ENCODE results near the gene CNBD2.
"Not testable (repeated sequence)": the region's sequence is repeated elsewhere in the genome, so short reads cannot be mapped to it uniquely, and the experiment has no call there.

The CNBD2 gene

GRCh38 chr20:36052117-36052513 is 83.7 kb downstream of the CNBD2 start:
- no peaks in the 10 kb centered on the region for H3K27me3 ChIP-seq (ENCODE audit: control insufficient read depth, insufficient read depth, low read length)
- H3K4me3 ChIP-seq (ENCODE audit: low read depth, low read length): no peak overlapping the region
- H3K36me3 ChIP-seq (ENCODE audit: control insufficient read depth, insufficient read depth, low read length): no peaks in the 10 kb centered on the region
- H3K9me3 ChIP-seq (ENCODE audit: control insufficient read depth, insufficient read depth, low read length): no peaks in the 10 kb centered on the region
- H3K9ac ChIP-seq (ENCODE audit: low read depth, low read length): no peak overlapping the region
- peaks cover 6% of the 10 kb centered on the region for H3K4me1 ChIP-seq (ENCODE audit: control insufficient read depth, insufficient read depth, low read length)

- not testable (repeated sequence) for H3K4me1 ChIP-seq (ENCODE audit: control insufficient read depth, insufficient read depth, low read length); H3K4me3 ChIP-seq (ENCODE audit: low read depth, low read length); H3K27me3 ChIP-seq (ENCODE audit: control insufficient read depth, insufficient read depth, low read length); H3K9ac ChIP-seq (ENCODE audit: low read depth, low read length); H3K9me3 ChIP-seq (ENCODE audit: control insufficient read depth, insufficient read depth, low read length); H3K36me3 ChIP-seq (ENCODE audit: control insufficient read depth, insufficient read depth, low read length)
These were observed 85.6 kb downstream of the CNBD2 start for GRCh38 chr20:36053863-36054518.

DNA sequence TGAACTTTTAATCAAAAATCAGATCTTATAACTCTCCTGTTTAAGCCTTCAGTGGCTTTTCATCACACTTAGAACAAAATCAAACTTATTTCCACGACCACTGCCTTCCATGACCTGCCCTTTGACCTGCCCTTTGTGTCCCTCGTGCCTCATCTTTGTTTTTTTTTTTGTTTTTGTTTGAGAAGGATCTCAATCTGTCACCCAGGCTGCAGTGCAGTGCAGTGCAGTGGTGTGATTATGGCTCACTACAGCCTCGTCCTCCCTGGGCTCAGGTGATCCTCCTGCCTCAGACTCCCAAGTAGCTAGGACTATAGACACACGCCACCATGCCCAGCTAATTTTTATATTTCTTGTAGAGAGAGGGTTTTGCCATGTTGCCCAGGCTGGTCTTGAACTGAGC is 86.8 kb downstream of the CNBD2 start:
- peaks cover 6% of the 10 kb centered on the region for H3K4me1 ChIP-seq (ENCODE audit: control insufficient read depth, insufficient read depth, low read length)
- no peak overlapping the region for H3K9ac ChIP-seq (ENCODE audit: low read depth, low read length)
- H3K36me3 ChIP-seq (ENCODE audit: control insufficient read depth, insufficient read depth, low read length): no peaks in the 10 kb centered on the region
- no peak overlapping the region for H3K4me3 ChIP-seq (ENCODE audit: low read depth, low read length)
- H3K27me3 ChIP-seq (ENCODE audit: control insufficient read depth, insufficient read depth, low read length): no peaks in the 10 kb centered on the region
- H3K9me3 ChIP-seq (ENCODE audit: control insufficient read depth, insufficient read depth, low read length): no peaks in the 10 kb centered on the region

DNA sequence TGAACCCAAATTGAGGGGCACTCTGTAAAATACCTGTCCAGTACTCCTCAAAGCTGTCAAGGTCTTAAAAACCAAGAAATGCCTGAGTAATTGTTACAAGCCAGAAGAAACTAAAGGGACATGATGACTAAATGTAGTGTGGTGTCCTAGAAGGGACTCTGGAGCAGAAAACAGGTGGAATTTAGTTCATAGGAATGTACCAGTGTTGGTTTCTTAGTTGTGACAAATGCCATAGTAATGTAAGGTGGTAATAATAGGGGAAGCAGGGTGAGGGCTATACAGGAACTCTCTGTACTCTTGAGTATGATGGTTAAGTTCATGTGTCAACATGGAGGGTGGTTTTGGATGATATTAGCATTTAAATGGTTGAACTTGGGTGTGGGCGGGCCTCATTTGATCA is 92.3 kb downstream of the CNBD2 start:
- H3K27me3 ChIP-seq (ENCODE audit: control insufficient read depth, insufficient read depth, low read length): peaks cover 14% of the 10 kb centered on the region
- no peak overlapping the region for H3K4me3 ChIP-seq (ENCODE audit: low read depth, low read length)
- no peaks in the 10 kb centered on the region for H3K9me3 ChIP-seq (ENCODE audit: control insufficient read depth, insufficient read depth, low read length)
- H3K36me3 ChIP-seq (ENCODE audit: control insufficient read depth, insufficient read depth, low read length): no peaks in the 10 kb centered on the region
- no peak overlapping the region for H3K9ac ChIP-seq (ENCODE audit: low read depth, low read length)
- no peaks in the 10 kb centered on the region for H3K4me1 ChIP-seq (ENCODE audit: control insufficient read depth, insufficient read depth, low read length)

DNA sequence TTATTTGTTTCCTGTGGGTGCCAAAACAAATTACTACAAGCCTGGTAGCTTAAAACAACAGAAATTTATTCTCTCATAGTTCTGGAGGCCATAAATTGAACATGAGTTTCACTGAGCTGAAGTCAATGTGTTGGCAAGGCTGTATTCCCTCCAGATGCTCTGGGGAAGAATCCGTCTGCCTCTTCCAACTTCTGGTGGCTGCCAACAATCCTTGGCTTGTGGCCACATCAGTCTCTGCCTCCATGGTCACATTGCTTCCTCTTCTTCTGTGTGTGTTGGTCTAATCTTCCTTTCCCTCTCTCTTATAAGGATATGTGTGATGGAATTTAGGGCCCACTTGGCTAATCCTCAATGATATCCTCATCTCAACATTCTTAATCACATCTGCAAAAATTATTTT is 93.4 kb downstream of the CNBD2 start:
- no peaks in the 10 kb centered on the region for H3K9me3 ChIP-seq (ENCODE audit: control insufficient read depth, insufficient read depth, low read length)
- no peaks in the 10 kb centered on the region for H3K36me3 ChIP-seq (ENCODE audit: control insufficient read depth, insufficient read depth, low read length)
- no peak overlapping the region for H3K4me3 ChIP-seq (ENCODE audit: low read depth, low read length)
- H3K27me3 ChIP-seq (ENCODE audit: control insufficient read depth, insufficient read depth, low read length): peaks cover 14% of the 10 kb centered on the region
- no peak overlapping the region for H3K9ac ChIP-seq (ENCODE audit: low read depth, low read length)
- no peaks in the 10 kb centered on the region for H3K4me1 ChIP-seq (ENCODE audit: control insufficient read depth, insufficient read depth, low read length)

DNA sequence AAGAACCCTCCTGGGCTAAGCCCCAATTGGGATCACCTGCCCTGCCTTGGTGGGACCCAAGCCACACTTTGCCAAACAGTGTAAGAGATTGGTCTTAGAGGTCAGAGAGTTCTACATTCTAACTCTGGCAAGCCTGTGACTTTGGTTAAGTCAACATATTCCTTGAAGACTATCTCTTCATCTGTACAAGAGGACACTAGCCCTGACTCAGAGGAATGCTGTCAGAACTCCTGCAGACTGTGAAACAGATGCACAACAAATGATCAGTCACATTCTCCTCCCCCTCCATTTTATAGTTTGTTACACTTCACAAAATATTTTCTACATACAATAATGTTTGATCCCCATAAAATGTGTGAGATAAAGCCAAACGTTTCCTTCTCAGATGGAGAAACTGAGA is 94.4 kb downstream of the CNBD2 start:
- Histone ChIP-seq H3K4me3 (ENCODE audit: low read depth, low read length) (no peak overlapping the region), H3K27me3 (ENCODE audit: control insufficient read depth, insufficient read depth, low read length) (peaks cover 14% of the 10 kb centered on the region), H3K4me1 (ENCODE audit: control insufficient read depth, insufficient read depth, low read length) (no peaks in the 10 kb centered on the region), H3K9ac (ENCODE audit: low read depth, low read length) (no peak overlapping the region), H3K9me3 (ENCODE audit: control insufficient read depth, insufficient read depth, low read length) (no peaks in the 10 kb centered on the region), H3K36me3 (ENCODE audit: control insufficient read depth, insufficient read depth, low read length) (no peaks in the 10 kb centered on the region)

DNA sequence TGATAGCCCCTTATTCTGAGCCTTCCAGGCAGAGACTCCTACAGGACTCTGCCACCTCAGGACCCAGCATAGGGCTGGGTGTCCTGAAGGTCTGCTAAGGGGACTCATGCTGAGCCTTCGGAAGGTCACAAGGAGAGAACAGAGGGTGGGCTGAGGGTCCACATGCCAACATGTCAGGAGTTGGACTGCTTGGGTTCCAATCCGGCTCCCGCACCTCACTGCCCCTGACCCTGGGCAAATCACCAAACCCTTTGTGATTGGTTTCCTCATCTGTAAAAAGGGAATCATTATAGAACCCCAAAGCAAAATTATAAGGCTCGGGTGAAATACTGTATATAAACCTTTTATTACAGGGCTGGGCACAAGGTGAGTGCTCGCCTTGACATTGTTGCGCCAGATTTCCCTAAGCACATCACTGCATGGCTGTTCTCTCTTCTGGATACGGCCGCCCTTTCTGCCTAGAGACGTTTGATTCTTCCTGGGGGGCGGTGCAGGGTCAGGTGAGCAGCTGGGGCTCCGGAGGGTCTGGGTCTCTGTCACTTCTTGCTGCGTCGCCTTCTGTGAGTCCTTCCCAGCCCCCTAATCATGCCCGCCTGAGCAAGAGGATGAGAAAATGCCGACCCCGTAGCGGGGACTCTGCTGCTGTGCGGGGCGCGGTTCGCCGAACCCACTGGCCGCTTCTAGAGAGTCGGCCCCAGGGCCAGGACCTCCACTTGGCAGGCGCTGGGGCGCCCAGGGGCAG is 95.7 kb downstream of the CNBD2 start:
- peak overlapping the region; percentile 68 for H3K4me3 ChIP-seq (ENCODE audit: low read depth, low read length)
- H3K9ac ChIP-seq (ENCODE audit: low read depth, low read length): no peak overlapping the region
- H3K4me1 ChIP-seq (ENCODE audit: control insufficient read depth, insufficient read depth, low read length): no peaks in the 10 kb centered on the region

DNA sequence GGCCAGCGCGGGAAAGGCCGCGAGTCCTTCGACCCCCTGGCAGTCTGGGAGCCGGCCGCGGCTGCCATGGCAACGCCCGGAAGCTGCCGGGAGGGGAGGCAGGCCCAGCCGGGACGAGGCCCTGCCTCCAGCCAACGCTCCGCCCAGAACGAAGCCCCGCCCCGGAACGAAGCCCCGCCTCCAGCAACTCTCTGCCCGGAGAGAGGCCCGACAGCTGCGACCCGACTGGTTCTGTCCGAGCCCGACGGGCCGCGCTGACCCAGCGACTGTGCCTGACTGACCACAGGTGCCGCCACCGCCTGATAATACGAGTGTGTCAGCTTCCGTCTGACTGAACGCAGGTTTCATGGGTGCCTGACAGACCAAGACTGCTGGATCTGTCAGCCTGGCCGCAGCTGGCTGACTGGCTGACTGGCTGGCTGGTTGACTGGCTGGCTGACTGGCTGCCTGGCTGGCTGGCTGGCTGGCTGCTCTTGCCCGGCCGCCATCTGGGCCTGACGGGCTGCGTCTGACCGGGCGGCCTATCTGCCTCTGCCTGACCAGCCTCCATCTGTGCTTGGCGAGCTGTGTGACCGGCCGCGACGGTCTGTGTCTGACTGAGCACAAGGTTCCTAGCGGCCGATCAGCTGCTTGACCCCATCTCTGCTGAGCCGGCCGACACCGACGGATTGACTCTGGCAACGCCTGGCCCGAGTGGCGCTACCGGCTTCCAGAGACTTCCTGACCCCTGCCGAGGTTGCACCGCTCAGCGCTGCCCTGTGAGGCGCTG is 96.5 kb downstream of the CNBD2 start:
- H3K27me3 ChIP-seq (ENCODE audit: control insufficient read depth, insufficient read depth, low read length): peaks cover 14% of the 10 kb centered on the region
- H3K4me1 ChIP-seq (ENCODE audit: control insufficient read depth, insufficient read depth, low read length): no peaks in the 10 kb centered on the region
- no peaks in the 10 kb centered on the region for H3K36me3 ChIP-seq (ENCODE audit: control insufficient read depth, insufficient read depth, low read length)
- H3K9me3 ChIP-seq (ENCODE audit: control insufficient read depth, insufficient read depth, low read length): no peaks in the 10 kb centered on the region
- peak overlapping the region; percentile 68 for H3K4me3 ChIP-seq (ENCODE audit: low read depth, low read length)
- no peak overlapping the region for H3K9ac ChIP-seq (ENCODE audit: low read depth, low read length)

More for the DNA sequence above, 95.7 kb downstream of the CNBD2 start:
- Histone ChIP-seq H3K9me3 (ENCODE audit: control insufficient read depth, insufficient read depth, low read length) (no peaks in the 10 kb centered on the region), H3K27me3 (ENCODE audit: control insufficient read depth, insufficient read depth, low read length) (peaks cover 14% of the 10 kb centered on the region), H3K36me3 (ENCODE audit: control insufficient read depth, insufficient read depth, low read length) (no peaks in the 10 kb centered on the region)

DNA sequence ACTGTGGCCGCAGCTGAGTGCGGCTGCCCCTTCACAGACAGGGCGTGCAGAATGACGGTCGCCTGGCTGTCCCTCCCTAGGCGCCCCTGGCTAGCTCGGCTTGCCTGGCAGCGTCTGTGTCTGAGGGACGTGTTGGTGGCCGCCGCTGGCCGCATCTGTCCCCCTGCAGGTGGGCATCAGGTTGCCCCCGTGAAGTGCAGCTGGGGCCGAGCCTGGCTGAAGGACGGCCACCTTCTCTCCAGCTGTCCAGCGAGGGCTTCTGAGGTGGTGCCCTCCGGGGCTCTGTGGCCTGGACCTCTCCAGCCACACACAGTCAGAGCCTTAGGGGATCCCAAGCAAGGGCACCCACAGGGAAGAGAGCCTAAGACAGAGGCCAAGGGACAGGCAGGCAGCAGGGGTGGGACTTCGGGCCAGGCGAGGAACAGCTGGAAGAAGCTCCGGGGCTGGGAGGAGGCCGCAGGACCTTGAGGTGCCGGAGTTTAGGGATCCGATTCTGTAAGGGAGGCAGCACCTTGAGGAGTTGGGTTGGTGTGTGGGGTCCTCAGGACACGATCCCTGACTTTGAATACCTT is 97.1 kb downstream of the CNBD2 start:
- no peak overlapping the region for H3K9ac ChIP-seq (ENCODE audit: low read depth, low read length)
- no peaks in the 10 kb centered on the region for H3K36me3 ChIP-seq (ENCODE audit: control insufficient read depth, insufficient read depth, low read length)
- no peaks in the 10 kb centered on the region for H3K9me3 ChIP-seq (ENCODE audit: control insufficient read depth, insufficient read depth, low read length)
- peak overlapping the region; percentile 68 for H3K4me3 ChIP-seq (ENCODE audit: low read depth, low read length)
- peaks cover 2% of the 10 kb centered on the region for H3K4me1 ChIP-seq (ENCODE audit: control insufficient read depth, insufficient read depth, low read length)
- H3K27me3 ChIP-seq (ENCODE audit: control insufficient read depth, insufficient read depth, low read length): peaks cover 14% of the 10 kb centered on the region

GRCh38 chr20:36066777-36067176 is 98.4 kb downstream of the CNBD2 start:
- H3K9ac ChIP-seq (ENCODE audit: low read depth, low read length): no peak overlapping the region
- no peaks in the 10 kb centered on the region for H3K9me3 ChIP-seq (ENCODE audit: control insufficient read depth, insufficient read depth, low read length)
- no peaks in the 10 kb centered on the region for H3K36me3 ChIP-seq (ENCODE audit: control insufficient read depth, insufficient read depth, low read length)
- peaks cover 14% of the 10 kb centered on the region for H3K27me3 ChIP-seq (ENCODE audit: control insufficient read depth, insufficient read depth, low read length)
- peaks cover 5% of the 10 kb centered on the region for H3K4me1 ChIP-seq (ENCODE audit: control insufficient read depth, insufficient read depth, low read length)
- H3K4me3 ChIP-seq (ENCODE audit: low read depth, low read length): no peak overlapping the region

- not testable (repeated sequence) for H3K9ac ChIP-seq (ENCODE audit: low read depth, low read length); H3K27me3 ChIP-seq (ENCODE audit: control insufficient read depth, insufficient read depth, low read length); H3K36me3 ChIP-seq (ENCODE audit: control insufficient read depth, insufficient read depth, low read length); H3K4me3 ChIP-seq (ENCODE audit: low read depth, low read length); H3K9me3 ChIP-seq (ENCODE audit: control insufficient read depth, insufficient read depth, low read length); H3K4me1 ChIP-seq (ENCODE audit: control insufficient read depth, insufficient read depth, low read length)
These were observed 100.1 kb downstream of the CNBD2 start for GRCh38 chr20:36068526-36068925.

All from iPS-15b (cell line).